Measurements from ENCODE around the gene KCNQ1.

The KCNQ1 gene

GRCh38 chr11:2574043-2574552 lies 129.3 kb downstream of the KCNQ1 start:
- DNase-seq, result no peak

GRCh38 chr11:2574553-2575535 lies 130.0 kb downstream of the KCNQ1 start:
- DNase-seq, result no peak

DNA sequence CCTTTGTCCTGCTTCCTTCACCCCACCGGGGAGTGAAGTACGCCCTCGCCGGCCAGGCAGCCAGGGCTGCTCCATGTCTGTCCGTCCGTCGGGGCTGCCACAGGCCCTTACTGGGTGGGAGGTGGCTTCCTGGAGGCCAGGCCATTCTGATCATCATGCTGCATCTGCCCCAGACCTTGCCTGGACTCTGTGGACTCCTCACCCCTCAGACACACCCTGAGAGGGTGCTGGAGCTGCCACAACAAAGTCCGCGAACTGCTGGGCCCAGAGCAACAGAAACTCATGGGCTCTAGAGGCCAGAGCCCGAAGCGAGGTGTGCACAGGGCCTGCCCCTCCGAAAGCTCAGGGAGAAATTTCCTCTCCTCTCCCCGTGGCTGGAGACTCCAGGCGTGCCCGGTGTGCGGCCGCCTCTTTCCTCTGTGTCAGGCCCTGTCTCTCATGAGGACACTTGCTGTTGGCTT lies 130.8 kb downstream of the KCNQ1 start:
- DNase-seq, result no peak

DNA sequence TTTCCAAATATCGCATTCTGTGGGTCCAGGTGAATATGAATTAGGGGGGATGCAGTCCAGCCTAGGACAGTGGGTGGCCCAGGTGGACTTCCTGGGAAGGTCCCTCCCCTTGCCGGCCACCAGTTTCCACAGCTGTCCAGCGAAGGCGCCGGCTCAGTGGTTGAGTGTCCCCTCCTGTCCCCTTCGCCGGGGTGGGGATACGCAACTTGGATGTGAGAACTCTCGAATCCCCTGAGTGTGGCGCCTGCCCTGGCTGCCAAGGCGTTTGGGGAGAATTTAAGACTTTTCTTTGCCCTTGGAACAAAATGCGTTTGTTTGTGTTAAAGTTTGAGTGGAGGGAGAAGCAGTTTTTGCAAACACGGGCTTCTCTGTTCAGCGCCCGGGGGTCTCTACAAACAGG lies 131.3 kb downstream of the KCNQ1 start:
- no peak for DNase-seq

DNA sequence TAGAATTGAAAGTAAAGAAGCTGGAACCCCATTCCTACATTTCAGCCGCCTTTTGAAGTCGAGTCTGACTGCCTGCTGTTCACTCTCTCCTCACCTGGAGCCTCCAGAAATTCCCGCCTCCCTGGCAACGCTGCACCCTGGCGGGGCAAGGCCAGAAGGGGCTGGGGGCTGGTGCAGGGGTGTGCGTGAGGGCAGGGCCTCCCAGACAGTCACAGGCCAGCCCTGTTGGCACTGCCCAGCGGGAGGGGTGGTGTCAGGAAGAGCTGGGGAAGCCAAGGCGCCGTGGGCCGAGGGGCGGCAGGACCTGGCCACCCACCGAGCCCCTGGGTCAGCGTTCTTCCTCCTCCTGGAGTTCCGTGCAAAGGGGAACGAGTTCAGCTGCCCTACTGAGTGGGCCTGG lies 131.7 kb downstream of the KCNQ1 start:
- DNase-seq, result no peak

GRCh38 chr11:2577031-2577990 lies 132.5 kb downstream of the KCNQ1 start:
- no peak for DNase-seq

DNA sequence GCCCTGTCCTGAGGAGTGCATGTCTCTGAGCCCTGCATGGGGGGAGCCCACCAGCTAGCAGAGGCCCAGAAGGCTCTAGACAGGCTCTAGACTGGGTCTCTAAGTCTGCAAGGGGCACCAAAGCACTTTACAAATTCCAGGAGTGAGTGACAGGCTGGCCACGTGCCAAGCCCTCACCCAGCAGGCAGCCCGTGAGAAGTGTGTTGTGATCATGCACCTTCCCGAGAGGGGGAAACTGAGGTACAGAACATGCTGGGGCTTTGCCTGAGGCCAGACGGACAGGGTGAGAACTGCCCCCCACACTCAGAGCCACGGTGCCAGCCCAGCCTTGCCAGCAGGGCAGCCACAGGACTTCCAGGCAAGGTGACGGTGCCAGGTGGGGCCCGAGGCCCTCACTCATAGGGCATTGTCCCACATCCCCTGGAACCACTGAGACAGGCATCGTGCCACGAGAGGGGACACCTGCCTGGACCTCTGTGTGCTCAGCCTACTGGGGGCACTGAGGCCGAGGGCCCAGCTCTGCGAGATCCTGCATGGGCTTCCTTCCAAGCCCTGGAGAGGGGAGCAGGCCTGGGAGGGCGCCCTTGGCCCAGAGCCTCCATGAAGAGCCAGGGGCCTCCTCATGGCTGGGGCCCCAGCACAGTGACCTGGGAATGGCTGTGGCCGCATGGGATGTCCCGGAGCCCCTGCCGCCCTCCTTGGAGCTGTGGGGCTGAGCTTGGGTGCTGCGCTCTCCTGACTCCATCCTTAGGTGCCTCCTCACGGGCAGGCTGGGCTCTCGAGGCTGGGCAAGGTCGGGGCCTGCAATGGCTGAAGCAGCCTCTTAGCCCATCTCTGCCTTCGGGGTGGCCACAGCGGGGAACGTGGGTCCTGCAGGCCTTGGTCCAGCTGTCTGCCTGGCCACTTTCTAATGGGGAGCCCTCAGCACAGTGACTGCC lies 133.5 kb downstream of the KCNQ1 start:
- no peak for DNase-seq

DNA sequence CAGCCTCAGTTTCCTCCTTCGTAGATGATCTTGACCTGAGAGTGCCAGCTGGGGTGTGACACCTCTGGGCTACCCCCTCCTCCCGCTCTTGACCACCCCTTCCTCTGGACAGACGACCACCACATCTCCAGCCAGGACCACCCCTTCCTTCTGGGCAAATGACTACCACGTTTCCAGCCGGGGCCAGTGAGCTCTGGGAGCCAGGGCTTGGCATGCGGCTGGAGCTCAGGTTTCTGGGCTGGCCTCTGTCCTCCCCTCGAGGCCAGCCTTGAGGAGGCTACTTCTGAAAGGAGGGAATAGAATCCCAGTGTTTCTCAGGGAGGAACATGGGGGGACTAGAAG lies 134.1 kb downstream of the KCNQ1 start:
- no peak for DNase-seq

- no peak for DNase-seq
Measured at GRCh38 chr11:2579315-2580060, 134.7 kb downstream of the KCNQ1 start.

- no peak for DNase-seq
Measured at GRCh38 chr11:2580061-2580421, 135.2 kb downstream of the KCNQ1 start.

GRCh38 chr11:2580571-2581001 lies 135.8 kb downstream of the KCNQ1 start:
- no peak for DNase-seq

GRCh38 chr11:2581151-2581930 lies 136.5 kb downstream of the KCNQ1 start:
- DNase-seq, result no peak

GRCh38 chr11:2581931-2582350 lies 137.1 kb downstream of the KCNQ1 start:
- no peak for DNase-seq

DNA sequence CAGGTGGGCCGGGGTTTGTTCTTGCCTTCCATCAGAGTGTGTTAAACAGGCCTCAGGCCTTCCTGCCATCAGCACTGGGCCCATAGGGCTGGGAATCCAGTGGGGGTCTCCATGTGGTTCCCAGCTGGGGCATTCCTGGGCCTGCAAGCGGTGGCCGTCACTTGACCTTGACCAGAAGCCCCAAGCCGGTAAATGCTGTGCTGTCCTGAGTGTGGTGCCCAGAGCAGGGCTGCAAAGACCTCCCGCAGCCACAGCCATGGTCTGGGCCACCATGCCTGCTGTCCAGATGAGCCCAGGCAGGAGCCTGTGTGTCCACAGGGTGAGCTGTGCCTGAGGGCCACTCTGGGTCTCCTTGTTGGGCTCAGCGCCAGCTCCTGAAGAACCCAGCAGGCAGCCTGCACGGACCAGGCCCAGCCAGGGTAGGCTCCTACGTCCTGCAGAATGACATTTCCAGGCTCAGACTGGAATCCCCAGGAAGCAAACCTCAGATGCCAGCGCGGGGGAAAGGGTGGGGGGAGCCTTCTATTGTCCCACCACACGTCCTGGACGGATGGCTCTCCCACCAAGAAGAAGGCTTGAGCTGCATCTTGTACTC lies 137.6 kb downstream of the KCNQ1 start:
- no peak for DNase-seq

DNA sequence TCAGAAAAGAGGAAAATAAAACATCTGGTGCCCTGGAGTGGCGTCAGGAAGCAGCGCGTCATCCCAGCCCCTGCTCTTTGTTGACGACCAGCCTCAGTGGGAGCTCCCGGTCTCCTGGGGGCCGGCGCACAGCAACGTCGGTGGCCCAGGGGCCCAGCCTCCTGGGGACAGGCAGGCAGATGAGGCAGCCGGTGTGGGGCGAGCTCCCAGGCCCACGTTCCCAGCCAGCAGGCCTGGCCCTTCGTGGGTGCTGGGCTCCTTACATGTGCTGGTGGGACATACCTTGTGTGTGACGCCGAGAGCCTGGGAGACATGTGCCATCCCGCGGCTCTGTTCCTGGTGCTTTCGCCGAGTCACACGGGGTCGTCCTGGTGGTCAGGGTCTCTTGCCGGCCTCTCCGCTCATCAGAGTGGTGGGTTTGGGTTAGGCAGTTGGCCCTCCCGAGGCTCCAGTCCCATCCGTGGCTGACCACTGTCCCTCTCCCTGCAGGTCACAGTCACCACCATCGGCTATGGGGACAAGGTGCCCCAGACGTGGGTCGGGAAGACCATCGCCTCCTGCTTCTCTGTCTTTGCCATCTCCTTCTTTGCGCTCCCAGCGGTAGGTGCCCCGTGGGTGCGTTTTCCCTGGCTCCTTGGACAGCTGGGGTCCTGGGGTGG lies 138.3 kb downstream of the KCNQ1 start:
- DNase-seq, result no peak

GRCh38 chr11:2583605-2583958 lies 138.8 kb downstream of the KCNQ1 start:
- no peak for DNase-seq

- no peak for DNase-seq
Measured at GRCh38 chr11:2584434-2584811, 139.6 kb downstream of the KCNQ1 start.

- no peak for DNase-seq
Measured at GRCh38 chr11:2584812-2585565, 140.2 kb downstream of the KCNQ1 start.

DNA sequence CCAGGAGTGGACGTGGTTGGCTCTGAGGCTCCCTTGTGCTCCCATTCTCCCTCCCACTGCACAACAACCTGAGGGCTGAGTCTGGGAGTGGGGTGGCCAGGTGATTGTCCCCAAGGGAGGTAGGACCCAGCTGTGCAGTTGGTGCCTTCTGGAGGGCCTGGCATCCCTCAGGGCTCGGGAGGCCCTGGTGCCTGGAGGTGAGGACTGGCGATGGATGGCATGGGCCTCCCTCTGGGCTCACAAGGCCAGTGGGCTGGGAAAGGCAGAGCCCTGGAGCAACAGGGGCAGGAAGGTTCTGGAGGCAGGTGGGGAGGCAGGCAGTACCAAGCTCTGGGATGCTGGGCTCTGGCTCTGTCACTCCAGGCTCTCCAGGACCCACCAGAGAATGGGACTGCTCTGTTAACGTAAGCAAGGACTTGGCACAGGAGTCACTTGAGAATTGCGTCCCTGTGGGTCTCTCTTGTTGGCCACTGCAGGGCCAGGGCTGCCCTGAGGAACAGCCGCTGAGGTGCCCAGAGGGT lies 140.8 kb downstream of the KCNQ1 start:
- DNase-seq, result no peak

Measured in hematopoietic multipotent progenitor cell treated with erythropoietin and hydrocortisone succinate and interleukin-3 and kit ligand, for 8 days (in vitro differentiated cells).